ENCODE measurements around the gene LDB2. TPM values are rescaled to one million over a fixed set of nuclear protein-coding genes. Genes with fewer than 3 reads are reported as not detected.
A peak's percentile ranks its signal among the peaks of the same experiment; 100 is the strongest.

LDB2 gene
- total RNA-seq, 1 donor from 2014 or later, result 55.8 TPM

- Histone ChIP-seq H3K27ac (ENCODE audit: low read depth, low read length) (no peak overlapping the region), H3K27me3 (ENCODE audit: control insufficient read depth in 3 of 3, insufficient read depth in 3 of 3, low read length in 3 of 3) (no peaks in the 10 kb centered on the region), H3K9me3 (ENCODE audit: control insufficient read depth in 3 of 3, low read length in 3 of 3) (no peaks in the 10 kb centered on the region), H3K36me3 (ENCODE audit: control insufficient read depth in 3 of 3, insufficient read depth in 3 of 3, low read length in 3 of 3) (no peaks in the 10 kb centered on the region), H3K4me1 (ENCODE audit: control insufficient read depth in 3 of 3, insufficient read depth in 3 of 3, low read length in 3 of 3) (no peaks in the 10 kb centered on the region), H3K4me3 (ENCODE audit: low read length in 3 of 3) (no peak overlapping the region), H3K9ac (ENCODE audit: low read depth in 1 of 3, low read length in 3 of 3) (no peak overlapping the region)
These were observed 45.8 kb downstream of the LDB2 start for GRCh38 chr4:16852644-16853043.

GRCh38 chr4:16852228-16852627 is 46.2 kb downstream of the LDB2 start:
- H3K9ac ChIP-seq (ENCODE audit: low read depth in 1 of 3, low read length in 3 of 3), result no peak overlapping the region
- no peaks in the 10 kb centered on the region for H3K27me3 ChIP-seq (ENCODE audit: control insufficient read depth in 3 of 3, insufficient read depth in 3 of 3, low read length in 3 of 3)
- no peaks in the 10 kb centered on the region for H3K36me3 ChIP-seq (ENCODE audit: control insufficient read depth in 3 of 3, insufficient read depth in 3 of 3, low read length in 3 of 3)
- H3K9me3 ChIP-seq (ENCODE audit: control insufficient read depth in 3 of 3, low read length in 3 of 3), result no peaks in the 10 kb centered on the region
- no peak overlapping the region for H3K4me3 ChIP-seq (ENCODE audit: low read length in 3 of 3)
- no peaks in the 10 kb centered on the region for H3K4me1 ChIP-seq (ENCODE audit: control insufficient read depth in 3 of 3, insufficient read depth in 3 of 3, low read length in 3 of 3)
- no peak overlapping the region for H3K27ac ChIP-seq (ENCODE audit: low read depth, low read length)

GRCh38 chr4:16846540-16847117 is 51.8 kb downstream of the LDB2 start:
- no peak overlapping the region for H3K9ac ChIP-seq (ENCODE audit: low read depth in 1 of 3, low read length in 3 of 3)
- no peaks in the 10 kb centered on the region for H3K9me3 ChIP-seq (ENCODE audit: control insufficient read depth in 3 of 3, low read length in 3 of 3)
- H3K4me3 ChIP-seq (ENCODE audit: low read length in 3 of 3), result no peak overlapping the region
- H3K36me3 ChIP-seq (ENCODE audit: control insufficient read depth in 3 of 3, insufficient read depth in 3 of 3, low read length in 3 of 3), result no peaks in the 10 kb centered on the region
- peaks cover 0 to 5% (median 4%) of the 10 kb centered on the region in 3 donors for H3K4me1 ChIP-seq (ENCODE audit: control insufficient read depth in 3 of 3, insufficient read depth in 3 of 3, low read length in 3 of 3)
- no peaks in the 10 kb centered on the region for H3K27me3 ChIP-seq (ENCODE audit: control insufficient read depth in 3 of 3, insufficient read depth in 3 of 3, low read length in 3 of 3)
- H3K27ac ChIP-seq (ENCODE audit: low read depth, low read length), result no peak overlapping the region

- Histone ChIP-seq H3K27me3 (ENCODE audit: control insufficient read depth in 3 of 3, insufficient read depth in 3 of 3, low read length in 3 of 3) (no peaks in the 10 kb centered on the region), H3K4me3 (ENCODE audit: low read length in 3 of 3) (peak overlapping the region in 1 of 3 donors; percentile 23), H3K27ac (ENCODE audit: low read depth, low read length) (no peak overlapping the region), H3K9ac (ENCODE audit: low read depth in 1 of 3, low read length in 3 of 3) (no peak overlapping the region), H3K36me3 (ENCODE audit: control insufficient read depth in 3 of 3, insufficient read depth in 3 of 3, low read length in 3 of 3) (no peaks in the 10 kb centered on the region), H3K9me3 (ENCODE audit: control insufficient read depth in 3 of 3, low read length in 3 of 3) (no peaks in the 10 kb centered on the region), H3K4me1 (ENCODE audit: control insufficient read depth in 3 of 3, insufficient read depth in 3 of 3, low read length in 3 of 3) (peaks cover 0 to 5% (median 4%) of the 10 kb centered on the region in 3 donors)
These were observed 53.4 kb downstream of the LDB2 start for GRCh38 chr4:16844816-16845586.

- Histone ChIP-seq H3K36me3 (ENCODE audit: control insufficient read depth in 3 of 3, insufficient read depth in 3 of 3, low read length in 3 of 3) (no peaks in the 10 kb centered on the region), H3K27me3 (ENCODE audit: control insufficient read depth in 3 of 3, insufficient read depth in 3 of 3, low read length in 3 of 3) (no peaks in the 10 kb centered on the region), H3K9ac (ENCODE audit: low read depth in 1 of 3, low read length in 3 of 3) (no peak overlapping the region), H3K4me1 (ENCODE audit: control insufficient read depth in 3 of 3, insufficient read depth in 3 of 3, low read length in 3 of 3) (peaks cover 0 to 5% (median 4%) of the 10 kb centered on the region in 3 donors), H3K27ac (ENCODE audit: low read depth, low read length) (no peak overlapping the region), H3K4me3 (ENCODE audit: low read length in 3 of 3) (no peak overlapping the region), H3K9me3 (ENCODE audit: control insufficient read depth in 3 of 3, low read length in 3 of 3) (no peaks in the 10 kb centered on the region)
These were observed 54.5 kb downstream of the LDB2 start for GRCh38 chr4:16843831-16844508.

- H3K9me3 ChIP-seq (ENCODE audit: control insufficient read depth in 3 of 3, low read length in 3 of 3), result no peaks in the 10 kb centered on the region
- no peaks in the 10 kb centered on the region for H3K36me3 ChIP-seq (ENCODE audit: control insufficient read depth in 3 of 3, insufficient read depth in 3 of 3, low read length in 3 of 3)
- H3K27me3 ChIP-seq (ENCODE audit: control insufficient read depth in 3 of 3, insufficient read depth in 3 of 3, low read length in 3 of 3), result no peaks in the 10 kb centered on the region
- peaks cover 0 to 4% (median 0%) of the 10 kb centered on the region in 3 donors for H3K4me1 ChIP-seq (ENCODE audit: control insufficient read depth in 3 of 3, insufficient read depth in 3 of 3, low read length in 3 of 3)
- no peak overlapping the region for H3K9ac ChIP-seq (ENCODE audit: low read depth in 1 of 3, low read length in 3 of 3)
- H3K4me3 ChIP-seq (ENCODE audit: low read length in 3 of 3), result no peak overlapping the region
- no peak overlapping the region for H3K27ac ChIP-seq (ENCODE audit: low read depth, low read length)
These were observed 60.1 kb downstream of the LDB2 start for GRCh38 chr4:16838226-16838875.

- no peaks in the 10 kb centered on the region for H3K27me3 ChIP-seq (ENCODE audit: control insufficient read depth in 3 of 3, insufficient read depth in 3 of 3, low read length in 3 of 3)
- no peak overlapping the region for H3K9ac ChIP-seq (ENCODE audit: low read depth in 1 of 3, low read length in 3 of 3)
- H3K9me3 ChIP-seq (ENCODE audit: control insufficient read depth in 3 of 3, low read length in 3 of 3), result no peaks in the 10 kb centered on the region
- no peak overlapping the region for H3K4me3 ChIP-seq (ENCODE audit: low read length in 3 of 3)
- peaks cover 0 to 4% (median 0%) of the 10 kb centered on the region in 3 donors for H3K4me1 ChIP-seq (ENCODE audit: control insufficient read depth in 3 of 3, insufficient read depth in 3 of 3, low read length in 3 of 3)
- H3K27ac ChIP-seq (ENCODE audit: low read depth, low read length), result no peak overlapping the region
- no peaks in the 10 kb centered on the region for H3K36me3 ChIP-seq (ENCODE audit: control insufficient read depth in 3 of 3, insufficient read depth in 3 of 3, low read length in 3 of 3)
These were observed 61.0 kb downstream of the LDB2 start for GRCh38 chr4:16837475-16837874.

GRCh38 chr4:16836324-16836723 is 62.1 kb downstream of the LDB2 start:
- no peaks in the 10 kb centered on the region for H3K9me3 ChIP-seq (ENCODE audit: control insufficient read depth in 3 of 3, low read length in 3 of 3)
- H3K4me3 ChIP-seq (ENCODE audit: low read length in 3 of 3), result no peak overlapping the region
- no peak overlapping the region for H3K9ac ChIP-seq (ENCODE audit: low read depth in 1 of 3, low read length in 3 of 3)

GRCh38 chr4:16835597-16836247 is 62.7 kb downstream of the LDB2 start:
- H3K4me1 ChIP-seq (ENCODE audit: control insufficient read depth in 3 of 3, insufficient read depth in 3 of 3, low read length in 3 of 3), result peaks cover 0 to 4% (median 0%) of the 10 kb centered on the region in 3 donors
- no peaks in the 10 kb centered on the region for H3K9me3 ChIP-seq (ENCODE audit: control insufficient read depth in 3 of 3, low read length in 3 of 3)
- no peaks in the 10 kb centered on the region for H3K27me3 ChIP-seq (ENCODE audit: control insufficient read depth in 3 of 3, insufficient read depth in 3 of 3, low read length in 3 of 3)
- H3K4me3 ChIP-seq (ENCODE audit: low read length in 3 of 3), result no peak overlapping the region
- H3K36me3 ChIP-seq (ENCODE audit: control insufficient read depth in 3 of 3, insufficient read depth in 3 of 3, low read length in 3 of 3), result no peaks in the 10 kb centered on the region
- no peak overlapping the region for H3K9ac ChIP-seq (ENCODE audit: low read depth in 1 of 3, low read length in 3 of 3)
- H3K27ac ChIP-seq (ENCODE audit: low read depth, low read length), result no peak overlapping the region

More at GRCh38 chr4:16836324-16836723, 62.1 kb downstream of the LDB2 start:
- no peak overlapping the region for H3K27ac ChIP-seq (ENCODE audit: low read depth, low read length)
- no peaks in the 10 kb centered on the region for H3K27me3 ChIP-seq (ENCODE audit: control insufficient read depth in 3 of 3, insufficient read depth in 3 of 3, low read length in 3 of 3)
- H3K4me1 ChIP-seq (ENCODE audit: control insufficient read depth in 3 of 3, insufficient read depth in 3 of 3, low read length in 3 of 3), result peaks cover 0 to 4% (median 0%) of the 10 kb centered on the region in 3 donors
- no peaks in the 10 kb centered on the region for H3K36me3 ChIP-seq (ENCODE audit: control insufficient read depth in 3 of 3, insufficient read depth in 3 of 3, low read length in 3 of 3)

Measured in skeletal muscle tissue (tissue), 4 donors.